Cardiac muscle cell (in vitro differentiated cells and primary cell): Measurements from ENCODE around the gene TBXAS1. TPM values are rescaled to one million over a fixed set of nuclear protein-coding genes. Genes with fewer than 3 reads are reported as not detected.

Experiments used
- DNase-seq, 2 donors: peaks; one replicate each; pipeline versions ENCODE4 v3.0.0 to v3.0.0-alpha.2; 2010 to 2017; ENCODE audit warnings: low read depth in 1 of 2, low spot score in 1 of 2
- H3K27ac ChIP-seq: fragments of 200-600 bp; sonication (generic); 2 replicates; pipeline ENCODE4 v1.5.1; 2016
- H3K27me3 ChIP-seq: fragments of 200-600 bp; sonication (generic); 2 replicates; pipeline ENCODE4 v1.6.0; 2016; ENCODE audit warnings: control low read depth
- H3K36me3 ChIP-seq: fragments of 200-600 bp; sonication (generic); 2 replicates; pipeline ENCODE4 v1.5.1; 2016; ENCODE audit warnings: control low read depth
- H3K4me1 ChIP-seq: fragments of 200-600 bp; sonication (generic); 2 replicates; pipeline ENCODE4 v1.8.1; 2017; ENCODE audit warnings: low read depth, mild to moderate bottlenecking, mixed run types
- H3K4me3 ChIP-seq: fragments of 200-600 bp; sonication (generic); 2 replicates; pipeline ENCODE4 v1.5.1; 2016; ENCODE audit warnings: mild to moderate bottlenecking
- H3K9me3 ChIP-seq: fragments of 200-600 bp; sonication (generic); 2 replicates; pipeline ENCODE4 v1.5.1; 2017; ENCODE audit warnings: low read depth, mild to moderate bottlenecking, control low read depth
- polyA plus RNA-seq: library from polyadenylated mRNA; unstranded; fragments of >200 nt; fragmentation: Nextera tagmentation; extraction: Ambion mirVana; gene quantifications from 2 replicates; pipeline ENCODE4 v1.2.1, GENCODE V29; 2016
- total RNA-seq: library from RNA; depleted of rRNA; stranded (reverse); fragments of >200 nt; gene quantifications from 2 replicates; pipeline ENCODE4 v1.2.3, GENCODE V29; 2016
- TF ChIP-seq, protein P1 (sequence below): IDR thresholded peaks from 2 replicates; pipeline ENCODE4 v1.5.1; 2012; ENCODE audit warnings: low read depth, mild to moderate bottlenecking, low read length

Gene TBXAS1
- total and polyA plus RNA-seq, 2 experiments from 2014 or later = 0.83 to 6.2 TPM

DNA sequence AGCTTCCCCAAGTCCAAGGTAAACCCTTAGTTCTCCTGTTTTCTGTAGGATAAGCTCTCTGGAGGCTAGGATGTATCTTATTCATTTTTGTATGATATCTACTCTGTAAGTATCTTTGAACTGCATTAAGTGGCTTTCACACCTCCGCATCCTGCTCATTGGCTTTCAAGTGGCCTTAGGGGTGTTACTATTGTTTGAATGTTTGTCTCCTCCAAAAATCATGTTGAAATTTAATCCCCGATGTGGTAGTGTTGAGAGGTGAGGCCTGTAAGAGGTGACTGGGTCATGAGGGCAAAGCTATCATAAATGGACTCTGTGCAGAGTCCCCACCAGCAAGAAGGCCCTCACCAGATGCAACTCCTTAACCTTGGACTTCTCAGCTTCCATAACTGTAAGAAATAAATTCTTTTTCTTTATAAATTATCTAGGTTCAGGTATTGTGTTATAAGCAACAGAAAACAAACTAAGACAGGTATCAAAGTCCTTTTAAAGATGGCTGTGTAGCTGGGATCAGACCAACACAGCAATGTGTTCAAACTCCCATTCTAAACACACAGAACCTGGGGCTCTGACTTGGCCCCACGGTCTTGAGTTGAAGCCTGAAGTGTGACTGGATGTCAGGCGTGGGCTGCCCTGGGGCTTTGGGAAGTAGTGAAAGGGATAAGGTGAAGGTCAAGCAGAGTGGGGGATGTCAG is 25.9 kb downstream of the TBXAS1 start:
- Histone ChIP-seq H3K4me3 (no peak overlapping the region), H3K4me1 (peaks cover 9% of the 10 kb centered on the region), H3K9me3 (no peaks in the 10 kb centered on the region), H3K36me3 (no peaks in the 10 kb centered on the region), H3K27me3 (no peaks in the 10 kb centered on the region), H3K27ac (no peak overlapping the region)
- TF ChIP-seq, protein P1, sequence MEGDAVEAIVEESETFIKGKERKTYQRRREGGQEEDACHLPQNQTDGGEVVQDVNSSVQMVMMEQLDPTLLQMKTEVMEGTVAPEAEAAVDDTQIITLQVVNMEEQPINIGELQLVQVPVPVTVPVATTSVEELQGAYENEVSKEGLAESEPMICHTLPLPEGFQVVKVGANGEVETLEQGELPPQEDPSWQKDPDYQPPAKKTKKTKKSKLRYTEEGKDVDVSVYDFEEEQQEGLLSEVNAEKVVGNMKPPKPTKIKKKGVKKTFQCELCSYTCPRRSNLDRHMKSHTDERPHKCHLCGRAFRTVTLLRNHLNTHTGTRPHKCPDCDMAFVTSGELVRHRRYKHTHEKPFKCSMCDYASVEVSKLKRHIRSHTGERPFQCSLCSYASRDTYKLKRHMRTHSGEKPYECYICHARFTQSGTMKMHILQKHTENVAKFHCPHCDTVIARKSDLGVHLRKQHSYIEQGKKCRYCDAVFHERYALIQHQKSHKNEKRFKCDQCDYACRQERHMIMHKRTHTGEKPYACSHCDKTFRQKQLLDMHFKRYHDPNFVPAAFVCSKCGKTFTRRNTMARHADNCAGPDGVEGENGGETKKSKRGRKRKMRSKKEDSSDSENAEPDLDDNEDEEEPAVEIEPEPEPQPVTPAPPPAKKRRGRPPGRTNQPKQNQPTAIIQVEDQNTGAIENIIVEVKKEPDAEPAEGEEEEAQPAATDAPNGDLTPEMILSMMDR = no peak
- no peak for DNase-seq

DNA sequence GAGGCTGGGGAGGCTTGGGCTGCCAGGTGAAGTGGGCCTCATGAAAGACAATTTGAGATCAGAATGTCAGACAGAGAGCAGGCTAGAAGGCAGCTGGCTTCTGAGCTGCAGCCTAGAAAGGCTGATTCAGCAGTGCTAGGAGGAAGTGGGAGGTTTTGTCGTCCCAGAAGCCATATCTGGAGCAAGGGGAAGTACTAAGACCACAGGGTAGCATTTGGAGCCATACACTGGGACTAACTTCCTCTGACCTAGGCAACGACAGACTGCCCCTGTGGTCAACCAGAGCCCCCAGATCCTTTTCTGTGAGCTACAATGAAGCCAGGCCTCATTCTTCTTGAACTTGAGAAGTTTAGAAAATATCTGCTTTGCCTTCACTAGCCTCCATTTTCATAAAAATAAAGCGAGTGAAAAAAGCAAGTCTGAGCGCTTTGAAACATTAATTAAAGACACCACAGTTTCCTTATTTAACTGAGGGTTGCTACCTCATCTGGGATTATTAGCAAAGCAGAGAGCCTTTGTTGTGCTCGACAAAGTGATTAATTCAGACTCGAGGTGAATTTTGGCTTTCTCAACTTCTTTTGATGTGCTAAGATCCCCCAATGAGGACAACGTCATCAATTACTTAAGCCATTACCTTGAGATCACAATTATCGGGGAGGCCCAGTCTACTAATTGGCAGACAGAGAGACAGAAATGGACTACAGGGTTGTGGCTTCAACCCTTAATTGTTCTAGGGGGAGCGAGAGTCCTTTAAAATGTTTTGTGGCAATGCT is 26.6 kb downstream of the TBXAS1 start:
- Histone ChIP-seq H3K4me1 (peaks cover 9% of the 10 kb centered on the region), H3K36me3 (no peaks in the 10 kb centered on the region), H3K4me3 (no peak overlapping the region), H3K9me3 (no peaks in the 10 kb centered on the region), H3K27me3 (no peaks in the 10 kb centered on the region), H3K27ac (no peak overlapping the region)
- peak in 1 of 2 donors; percentile 60 for DNase-seq
- TF ChIP-seq, protein P1 = no peak

DNA sequence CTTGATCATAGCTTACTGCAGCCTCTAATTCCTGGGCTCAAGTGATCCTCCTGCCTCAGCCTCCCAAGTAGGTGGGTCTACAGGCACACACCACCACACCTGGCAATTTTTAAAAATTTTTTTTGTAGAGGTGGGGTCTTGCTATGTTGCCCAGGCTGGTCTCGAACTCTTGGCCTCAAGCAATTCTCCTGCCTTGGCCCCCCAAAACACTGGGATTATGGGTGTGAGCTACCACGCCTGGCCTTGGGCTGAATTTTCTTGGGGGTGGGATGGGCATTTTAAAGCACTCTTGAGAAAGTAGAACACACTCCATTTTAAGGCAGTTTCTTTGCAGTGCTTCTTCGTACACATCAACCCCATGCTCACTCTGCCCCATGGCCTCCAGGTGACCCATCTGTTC is 28.7 kb downstream of the TBXAS1 start:
- no peak for DNase-seq
- H3K4me3 ChIP-seq = no peak overlapping the region
- no peaks in the 10 kb centered on the region for H3K9me3 ChIP-seq
- no peaks in the 10 kb centered on the region for H3K4me1 ChIP-seq
- H3K27me3 ChIP-seq = no peaks in the 10 kb centered on the region
- H3K27ac ChIP-seq = no peak overlapping the region
- no peaks in the 10 kb centered on the region for H3K36me3 ChIP-seq
- TF ChIP-seq, protein P1 = no peak

DNA sequence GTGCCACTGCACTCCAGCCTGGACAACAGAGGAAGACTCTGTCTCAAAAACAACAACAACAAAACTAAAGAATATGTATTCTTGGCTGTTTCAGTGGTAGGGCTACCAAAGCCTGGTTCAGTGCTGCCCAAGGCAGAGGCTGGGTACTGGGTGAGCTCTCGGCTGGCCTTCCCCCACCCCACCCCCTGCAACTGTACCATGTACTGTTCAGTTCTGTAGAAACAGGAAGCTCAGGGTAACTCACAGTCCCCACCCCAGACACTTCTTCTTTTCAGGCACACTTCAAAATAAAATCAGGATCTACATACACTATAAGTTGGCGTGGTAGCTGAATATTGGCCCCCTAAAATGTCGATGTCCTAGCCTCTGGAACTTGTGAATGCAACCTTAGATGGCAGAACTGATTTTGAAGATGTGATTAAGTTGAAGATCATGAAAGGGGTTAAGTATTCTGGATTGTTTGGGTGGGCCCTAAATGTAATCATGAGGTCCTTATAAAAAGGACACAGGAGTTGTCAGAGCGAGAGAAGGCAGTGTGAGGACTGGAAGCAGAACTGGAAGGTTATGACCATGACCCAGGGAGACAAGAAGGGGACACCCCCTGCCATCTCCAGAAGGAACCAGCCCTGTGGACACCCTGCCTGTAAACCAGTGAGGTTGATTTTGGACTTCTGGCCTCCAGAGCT is 31.2 kb downstream of the TBXAS1 start:
- TF ChIP-seq, protein P1 = no peak
- H3K27ac ChIP-seq = no peak overlapping the region

DNA sequence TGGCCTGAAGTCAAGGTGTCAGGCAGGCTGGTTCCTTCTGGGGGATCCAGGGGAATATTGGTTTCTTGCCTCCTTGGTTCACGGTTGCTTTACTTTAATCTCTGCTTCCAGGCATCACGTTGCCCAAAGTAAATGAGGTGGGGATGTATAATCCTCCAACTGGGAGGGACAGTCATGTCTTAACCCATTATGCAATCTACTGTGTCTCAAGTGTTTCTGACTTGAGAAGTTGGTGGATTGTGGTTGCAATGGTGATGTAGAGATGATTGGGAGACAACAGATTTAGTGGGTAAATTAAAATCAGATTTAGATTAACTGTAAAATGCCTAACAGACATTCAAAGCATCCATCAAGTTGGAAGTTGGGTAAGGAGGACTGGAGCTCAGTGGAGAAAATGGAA is 32.7 kb downstream of the TBXAS1 start:
- no peak overlapping the region for H3K27ac ChIP-seq
- no peaks in the 10 kb centered on the region for H3K4me1 ChIP-seq
- no peaks in the 10 kb centered on the region for H3K36me3 ChIP-seq
- H3K27me3 ChIP-seq = no peaks in the 10 kb centered on the region
- TF ChIP-seq, protein P1 = no peak
- H3K9me3 ChIP-seq = no peaks in the 10 kb centered on the region
- no peak overlapping the region for H3K4me3 ChIP-seq
- DNase-seq = no peak

More for the DNA sequence above, 31.2 kb downstream of the TBXAS1 start:
- Histone ChIP-seq H3K9me3 (no peaks in the 10 kb centered on the region), H3K4me1 (no peaks in the 10 kb centered on the region), H3K4me3 (no peak overlapping the region), H3K36me3 (no peaks in the 10 kb centered on the region), H3K27me3 (no peaks in the 10 kb centered on the region)
- DNase-seq = no peak
